Right lobe of liver (tissue), 6 donors: Measurements from ENCODE around the gene TLR9. TPM values are rescaled to one million over a fixed set of nuclear protein-coding genes. Genes with fewer than 3 reads are reported as not detected.

ENCODE experiments used
- ATAC-seq, 4 donors: fragments of 200-7000 bp; cut with Tn5 transposase; one replicate each; pipeline ENCODE4 v1.9.1; 2020; ENCODE audit warnings: mild to moderate bottlenecking in 4 of 4, moderate library complexity in 4 of 4
- DNase-seq, 3 donors: peaks; one replicate each; pipeline ENCODE4 v3.0.0-alpha.2; 2020
- H3K27ac ChIP-seq, 3 donors: fragments of 200-600 bp; one replicate each; pipeline ENCODE4 v1.8.0; 2022
- H3K27me3 ChIP-seq, 2 donors: fragments of 200-600 bp; one replicate each; pipeline ENCODE4 v1.8.0; 2022
- H3K36me3 ChIP-seq, 4 donors: fragments of 200-600 bp; sonication (generic) in 1 of 4; one replicate each; pipeline versions ENCODE4 v1.5.1 to v1.8.0; 2017 to 2022; ENCODE audit warnings: control low read depth in 1 of 4
- H3K4me1 ChIP-seq, 4 donors: fragments of 200-600 bp; sonication (generic) in 1 of 4; one replicate each; pipeline versions ENCODE4 v1.5.1 to v1.8.0; 2017 to 2022; ENCODE audit warnings: control low read depth in 1 of 4
- H3K4me3 ChIP-seq, 3 donors: fragments of 200-600 bp; one replicate each; pipeline ENCODE4 v1.8.0; 2022
- H3K9me3 ChIP-seq, 4 donors: fragments of 200-600 bp; sonication (generic) in 1 of 4; one replicate each; pipeline versions ENCODE4 v1.5.1 to v1.8.0; 2017 to 2022; ENCODE audit warnings: control low read depth in 1 of 4
- POLR2A ChIP-seq: fragments of 450-650 bp; IDR thresholded peaks from one replicate; pipeline ENCODE4 v1.6.1; 2017; ENCODE audit warnings: antibody characterized with exemption, mild to moderate bottlenecking
- WGBS: methylation state at CpG from one replicate; pipeline ENCODE4 v1.1.6; 2018; ENCODE audit warnings: low coverage, low lambda C conversion rate; ENCODE audit not compliant: insufficient coverage; ENCODE audit errors: missing lambda C conversion rate; 5-methylcytosine and 5-hydroxymethylcytosine counted together
- intact Hi-C, 2 donors: fragments of 100-400 bp; cut with DNase I; formaldehyde crosslinking; loops; one replicate each; pipeline versions ENCODE4 v1.11.2 to v1.14.1; 2022
- total RNA-seq, 6 experiments: library from RNA; depleted of rRNA in 2 of 6; stranded (reverse); fragments of >200 nt in 2 of 6; fragmentation: NEBNext Ultra II Directional in 3 of 6; extraction: Animal tissue kit (Norgen Biotek cat#: 25700) in 3 of 6; gene quantifications; one replicate each; pipeline versions ENCODE4 v1.1.0 to v1.2.4, GENCODE V29; 2016 to 2023
- TF ChIP-seq, protein P1 (sequence below), 4 donors: fragments of 200-600 bp in 3 of 4; fragments of 450-650 bp in 1 of 4; IDR thresholded peaks; one replicate each; pipeline versions ENCODE4 v1.5.1 to v1.8.0; 2016 to 2022; ENCODE audit warnings: antibody characterized with exemption in 4 of 4, mild to moderate bottlenecking in 2 of 4
- donor health status: DM: no; HTN: yes; CAD: no.
- donor health status: DM: no; HTN: no; CAD: no.
- donor health status: DM: no; HTN: no; CAD: no.
- donor health status: DM: no; HTN: yes; CAD: no.
- donor health status: DM: no; HTN: yes; CAD: no.

TLR9 gene
- total RNA-seq, 6 experiments from 2014 or later: 0.12 to 0.59 (median 0.24) TPM; not detected in 2

DNA sequence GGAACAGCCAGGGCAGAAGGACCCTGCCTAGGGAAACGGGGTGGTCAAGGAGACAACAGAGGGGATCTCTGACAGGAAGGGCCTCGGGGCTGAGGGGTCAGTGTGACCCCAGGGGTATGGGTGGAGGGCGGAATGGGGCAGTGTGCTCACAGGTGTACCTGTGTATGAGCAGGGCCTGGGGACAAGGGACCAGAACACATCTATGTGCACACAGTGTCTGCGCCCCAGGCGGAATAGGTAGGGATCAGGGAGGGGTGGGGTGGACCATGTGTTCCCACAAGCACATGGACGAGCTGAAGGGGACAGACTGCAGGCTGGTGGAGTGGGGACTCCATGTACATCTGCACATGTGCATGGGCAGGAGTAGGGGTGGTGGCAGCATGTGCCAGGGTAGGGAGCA is 5.0 kb upstream of the TLR9 start:
- DNase-seq: no peak
- Histone ChIP-seq H3K4me1 (peaks cover 0 to 34% (median 14%) of the 10 kb centered on the region in 4 donors), H3K4me3 (no peak overlapping the region), H3K27ac (no peak overlapping the region), H3K36me3 (peaks cover 10 to 33% (median 14%) of the 10 kb centered on the region in 4 donors), H3K9me3 (no peaks in the 10 kb centered on the region), H3K27me3 (no peaks in the 10 kb centered on the region)
- intact Hi-C loops: loop anchor here (5.0 kb wide), 1 partner anchor 112 kb away; no protein-coding TSS in a partner anchor
- 90% methylated on average over 2 of the region's 6 CpGs for WGBS
- TF ChIP-seq, protein P1, sequence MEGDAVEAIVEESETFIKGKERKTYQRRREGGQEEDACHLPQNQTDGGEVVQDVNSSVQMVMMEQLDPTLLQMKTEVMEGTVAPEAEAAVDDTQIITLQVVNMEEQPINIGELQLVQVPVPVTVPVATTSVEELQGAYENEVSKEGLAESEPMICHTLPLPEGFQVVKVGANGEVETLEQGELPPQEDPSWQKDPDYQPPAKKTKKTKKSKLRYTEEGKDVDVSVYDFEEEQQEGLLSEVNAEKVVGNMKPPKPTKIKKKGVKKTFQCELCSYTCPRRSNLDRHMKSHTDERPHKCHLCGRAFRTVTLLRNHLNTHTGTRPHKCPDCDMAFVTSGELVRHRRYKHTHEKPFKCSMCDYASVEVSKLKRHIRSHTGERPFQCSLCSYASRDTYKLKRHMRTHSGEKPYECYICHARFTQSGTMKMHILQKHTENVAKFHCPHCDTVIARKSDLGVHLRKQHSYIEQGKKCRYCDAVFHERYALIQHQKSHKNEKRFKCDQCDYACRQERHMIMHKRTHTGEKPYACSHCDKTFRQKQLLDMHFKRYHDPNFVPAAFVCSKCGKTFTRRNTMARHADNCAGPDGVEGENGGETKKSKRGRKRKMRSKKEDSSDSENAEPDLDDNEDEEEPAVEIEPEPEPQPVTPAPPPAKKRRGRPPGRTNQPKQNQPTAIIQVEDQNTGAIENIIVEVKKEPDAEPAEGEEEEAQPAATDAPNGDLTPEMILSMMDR (IDR thresholded peaks at IDR 0.05): no peak
- TF ChIP-seq POLR2A: no peak
- no peak for ATAC-seq

- no peak for ATAC-seq
- WGBS: no CpG with 5 or more reads among the region's 13 CpGs
- H3K36me3 ChIP-seq: peaks cover 10 to 33% (median 14%) of the 10 kb centered on the region in 4 donors
- intact Hi-C loops: loop anchor here (5.0 kb wide), 2 partner anchors 103 to 113 kb away; no protein-coding TSS in a partner anchor
- DNase-seq: no peak
- H3K9me3 ChIP-seq: no peaks in the 10 kb centered on the region
- peaks cover 0 to 33% (median 13%) of the 10 kb centered on the region in 4 donors for H3K4me1 ChIP-seq
- H3K27ac ChIP-seq: no peak overlapping the region
- no peaks in the 10 kb centered on the region for H3K27me3 ChIP-seq
- H3K4me3 ChIP-seq: no peak overlapping the region
- TF ChIP-seq, protein P1 (IDR thresholded peaks at IDR 0.05): no peak
These were observed 4.2 kb upstream of the TLR9 start for GRCh38 chr3:52229656-52230055.

DNA sequence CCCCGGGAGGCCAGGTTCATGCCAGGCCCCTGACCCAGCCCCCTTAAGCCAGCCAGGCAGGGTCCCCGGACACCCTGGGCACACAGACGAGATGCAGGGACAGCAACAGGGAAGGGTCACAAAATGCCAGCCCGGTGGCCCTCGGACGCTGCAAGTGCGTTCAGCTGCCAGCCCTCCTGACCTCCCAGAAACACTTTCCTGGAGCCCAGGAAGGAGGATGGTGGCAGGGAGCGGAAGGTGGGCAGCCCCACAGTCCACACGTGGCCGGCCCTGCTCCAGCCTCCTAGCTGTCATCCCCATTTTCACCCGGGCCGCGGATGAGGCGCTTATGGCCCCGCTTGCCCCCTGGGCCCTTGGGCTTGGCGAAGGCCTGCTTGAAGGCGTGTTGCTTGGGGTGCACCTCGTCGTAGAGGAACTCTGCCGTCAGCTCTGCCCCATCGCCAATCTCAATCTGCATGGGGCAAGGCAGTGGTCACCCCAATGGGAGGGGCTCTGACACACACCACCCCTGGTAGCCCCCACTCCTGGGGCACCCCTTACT is 3.4 kb upstream of the TLR9 start:
- Histone ChIP-seq H3K4me1 (peaks cover 0 to 25% (median 9%) of the 10 kb centered on the region in 4 donors), H3K27ac (no peak overlapping the region), H3K4me3 (no peak overlapping the region), H3K27me3 (no peaks in the 10 kb centered on the region), H3K36me3 (peaks cover 10 to 33% (median 14%) of the 10 kb centered on the region in 4 donors), H3K9me3 (no peaks in the 10 kb centered on the region)
- intact Hi-C loops: loop anchor here in 1 of 2 donors (5.0 kb wide), 1 partner anchor 103 kb away; no protein-coding TSS in a partner anchor
- ATAC-seq (no peak), DNase-seq (no peak)
- TF ChIP-seq, protein P1 (IDR thresholded peaks at IDR 0.05): no peak
- no peak for TF ChIP-seq POLR2A
- 100% methylated on average over 1 of the region's 21 CpGs for WGBS

GRCh38 chr3:52228266-52228665 is 2.8 kb upstream of the TLR9 start:
- H3K36me3 ChIP-seq: peaks cover 10 to 33% (median 14%) of the 10 kb centered on the region in 4 donors
- TF ChIP-seq, protein P1 (IDR thresholded peaks at IDR 0.05): no peak
- no peak for TF ChIP-seq POLR2A
- no CpG with 5 or more reads among the region's 10 CpGs for WGBS
- no peak for DNase-seq
- H3K27me3 ChIP-seq: no peaks in the 10 kb centered on the region
- H3K4me1 ChIP-seq: peaks cover 0 to 19% (median 6%) of the 10 kb centered on the region in 4 donors
- intact Hi-C loops: loop anchor here in 1 of 2 donors (5.0 kb wide), 1 partner anchor 104 kb away; no protein-coding TSS in a partner anchor
- no peak for ATAC-seq
- H3K9me3 ChIP-seq: no peaks in the 10 kb centered on the region
- no peak overlapping the region for H3K4me3 ChIP-seq
- no peak overlapping the region for H3K27ac ChIP-seq
